ENCODE results near the gene UBE2M. TPM values are rescaled to one million over a fixed set of nuclear protein-coding genes. Genes with fewer than 3 reads are reported as not detected.
"Not testable (repeated sequence)": the region's sequence is repeated elsewhere in the genome, so short reads cannot be mapped to it uniquely, and the experiment has no call there.

UBE2M gene
- total RNA-seq, 6 experiments from 2014 or later = 91.5 to 114 (median 106) TPM

GRCh38 chr19:58546019-58546530, 12.3 kb downstream of the UBE2M start:
- DNase-seq = no peak
- H3K27me3 Mint-ChIP-seq (ENCODE audit: insufficient read depth) = 0 out of 2 replicates have a peak, but pooled peaks cover 3% of the 10 kb centered on the region
- H3K9me3 Mint-ChIP-seq = no peaks in the 10 kb centered on the region
- H3K4me1 Mint-ChIP-seq (ENCODE audit: low read depth) = peaks cover 22% of the 10 kb centered on the region
- H3K27ac Mint-ChIP-seq = peak overlapping the region; percentile 76
- peak overlapping the region; percentile 97 for H3K4me3 Mint-ChIP-seq
- no peak for TF ChIP-seq CTCF (IDR thresholded peaks at IDR 0.05)
- peaks cover 27% of the 10 kb centered on the region for H3K36me3 Mint-ChIP-seq (ENCODE audit: low read depth)

GRCh38 chr19:58545286-58546018, 13.0 kb downstream of the UBE2M start:
- no peak for DNase-seq
- peaks cover 27% of the 10 kb centered on the region for H3K36me3 Mint-ChIP-seq (ENCODE audit: low read depth)
- no peak for TF ChIP-seq CTCF (IDR thresholded peaks at IDR 0.05)
- peak overlapping the region; percentile 76 for H3K27ac Mint-ChIP-seq
- H3K4me3 Mint-ChIP-seq = peak overlapping the region; percentile 97
- H3K9me3 Mint-ChIP-seq = no peaks in the 10 kb centered on the region
- peaks cover 22% of the 10 kb centered on the region for H3K4me1 Mint-ChIP-seq (ENCODE audit: low read depth)
- 0 out of 2 replicates have a peak, but pooled peaks cover 3% of the 10 kb centered on the region for H3K27me3 Mint-ChIP-seq (ENCODE audit: insufficient read depth)

GRCh38 chr19:58544591-58545285, 13.7 kb downstream of the UBE2M start:
- Mint-ChIP-seq H3K27me3 (ENCODE audit: insufficient read depth) (peaks cover 4% of the 10 kb centered on the region; the same call in 1 of the 2 replicates), H3K4me1 (ENCODE audit: low read depth) (peaks cover 22% of the 10 kb centered on the region), H3K36me3 (ENCODE audit: low read depth) (peaks cover 23% of the 10 kb centered on the region), H3K4me3 (peak overlapping the region; percentile 97), H3K27ac (peak overlapping the region; percentile 98), H3K9me3 (no peaks in the 10 kb centered on the region)
- no peak for DNase-seq
- no peak for TF ChIP-seq CTCF (IDR thresholded peaks at IDR 0.05)

- peak within 1 kb of the TSS; percentile 98 for H3K27ac Mint-ChIP-seq
- peaks cover 10% of the 10 kb centered on the region; the same call in 1 of the 2 replicates for H3K27me3 Mint-ChIP-seq (ENCODE audit: insufficient read depth)
- TF ChIP-seq CTCF (IDR thresholded peaks at IDR 0.05) = no peak
- no peaks in the 10 kb centered on the region for H3K9me3 Mint-ChIP-seq
- peaks cover 22% of the 10 kb centered on the region for H3K4me1 Mint-ChIP-seq (ENCODE audit: low read depth)
- DNase-seq = peak; percentile 99
- peak within 1 kb of the TSS; percentile 97 for H3K4me3 Mint-ChIP-seq
- peaks cover 23% of the 10 kb centered on the region for H3K36me3 Mint-ChIP-seq (ENCODE audit: low read depth)
Measured at GRCh38 chr19:58543826-58544590, 14.4 kb downstream of the UBE2M start, which contains the start of gene TRIM28. TRIM28 (plus strand) TSS chr19:58544064; CDS start chr19:58544758, 694 bp downstream.

GRCh38 chr19:58542641-58543372, 15.6 kb downstream of the UBE2M start:
- peaks cover 17% of the 10 kb centered on the region for H3K27me3 Mint-ChIP-seq (ENCODE audit: insufficient read depth)
- H3K36me3 Mint-ChIP-seq (ENCODE audit: low read depth) = peaks cover 19% of the 10 kb centered on the region
- not testable (repeated sequence) for DNase-seq, H3K9me3 Mint-ChIP-seq, H3K4me3 Mint-ChIP-seq
- H3K4me1 Mint-ChIP-seq (ENCODE audit: low read depth) = peaks cover 22% of the 10 kb centered on the region
- H3K27ac Mint-ChIP-seq = 0 out of 2 replicates have a peak overlapping the region, but pooled peaks have one; percentile 6

- H3K27me3 Mint-ChIP-seq (ENCODE audit: insufficient read depth) = peaks cover 33% of the 10 kb centered on the region
- H3K36me3 Mint-ChIP-seq (ENCODE audit: low read depth); H3K9me3 Mint-ChIP-seq; H3K4me1 Mint-ChIP-seq (ENCODE audit: low read depth); H3K4me3 Mint-ChIP-seq; H3K27ac Mint-ChIP-seq; DNase-seq: not testable (repeated sequence)
Measured at GRCh38 chr19:58539169-58539559, 19.2 kb downstream of the UBE2M start.
